Left lobe of liver (tissue), 2 donors: ENCODE measurements around the gene NDST3. TPM values are rescaled to one million over a fixed set of nuclear protein-coding genes. Genes with fewer than 3 reads are reported as not detected.
"Not testable (repeated sequence)": the region's sequence is repeated elsewhere in the genome, so short reads cannot be mapped to it uniquely, and the experiment has no call there.

ENCODE experiments used
- ATAC-seq: fragments of 200-7000 bp; cut with Tn5 transposase; one replicate; pipeline ENCODE4 v1.9.1; 2020; ENCODE audit warnings: mild to moderate bottlenecking, moderate library complexity
- DNase-seq: peaks from one replicate; pipeline ENCODE4 v3.0.0-alpha.2; 2020; ENCODE audit warnings: low spot score
- total RNA-seq: library from RNA; stranded (reverse); gene quantifications from one replicate; pipeline ENCODE4 v1.2.1, GENCODE V29; 2021
- donor health status: DM: no; HTN: no; CAD: no; lungs with moderate emphysema.
- donor health status: DM: no; HTN: yes; CAD: no.

The NDST3 gene
- total RNA-seq, 1 donor from 2014 or later, result 0.48 TPM

DNA sequence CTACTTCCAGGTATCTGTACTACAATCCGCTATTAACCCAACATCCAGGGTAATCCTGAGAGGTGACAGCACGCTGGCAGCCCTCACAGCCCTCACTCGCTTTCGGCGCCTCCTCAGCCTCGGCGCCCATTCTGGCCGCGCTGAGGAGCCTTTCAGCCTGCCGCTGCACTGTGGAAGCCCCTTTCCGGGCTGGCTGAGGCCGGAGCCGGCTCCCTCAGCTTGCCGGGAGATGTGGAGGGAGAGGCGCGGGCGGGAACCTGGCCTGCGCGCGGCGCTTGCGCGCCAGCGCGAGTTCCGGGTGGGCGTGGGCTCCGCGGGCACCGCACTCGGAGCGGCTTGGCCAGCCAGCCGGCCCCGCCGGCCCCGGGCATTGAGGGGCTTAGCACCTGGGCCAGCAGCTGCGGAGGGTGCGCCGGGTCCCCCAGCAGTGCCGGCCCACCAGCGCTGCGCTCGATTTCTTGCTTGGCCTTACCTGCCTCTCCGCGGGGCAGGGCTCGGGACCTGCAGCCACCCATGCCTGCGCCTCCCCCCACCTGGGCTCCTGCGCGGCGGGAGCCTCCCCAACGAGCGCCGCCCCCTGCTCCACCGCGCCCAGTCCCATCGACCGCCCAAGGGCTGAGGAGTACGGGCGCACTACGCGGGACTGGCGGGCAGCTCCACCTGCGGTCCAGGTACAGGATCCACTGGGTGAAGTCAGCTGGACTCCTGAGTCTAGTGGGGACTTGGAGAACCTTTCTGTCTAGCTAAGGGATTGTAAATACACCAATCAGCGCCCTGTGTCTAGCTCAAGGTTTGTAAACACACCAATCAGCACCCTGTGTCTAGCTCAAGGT is 231.2 kb downstream of the NDST3 start:
- DNase-seq (peak; percentile 62), ATAC-seq (peak; percentile 94)

DNA sequence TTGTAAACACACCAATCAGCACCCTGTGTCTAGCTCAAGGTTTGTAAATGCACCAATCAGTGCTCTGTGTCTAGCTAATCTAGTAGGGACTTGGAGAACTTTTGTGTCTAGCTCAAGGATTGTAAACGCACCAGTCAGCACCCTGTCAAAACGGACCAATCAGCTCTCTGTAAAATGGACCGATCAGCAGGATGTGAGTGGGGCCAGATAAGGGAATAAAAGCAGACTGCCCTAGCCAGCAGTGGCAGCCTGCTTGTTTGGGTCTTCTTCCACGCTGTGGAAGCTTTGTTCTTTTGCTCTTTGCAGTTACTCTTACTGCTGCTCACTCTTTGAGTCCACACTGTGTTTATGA is 231.8 kb downstream of the NDST3 start:
- ATAC-seq, DNase-seq: not testable (repeated sequence)

DNA sequence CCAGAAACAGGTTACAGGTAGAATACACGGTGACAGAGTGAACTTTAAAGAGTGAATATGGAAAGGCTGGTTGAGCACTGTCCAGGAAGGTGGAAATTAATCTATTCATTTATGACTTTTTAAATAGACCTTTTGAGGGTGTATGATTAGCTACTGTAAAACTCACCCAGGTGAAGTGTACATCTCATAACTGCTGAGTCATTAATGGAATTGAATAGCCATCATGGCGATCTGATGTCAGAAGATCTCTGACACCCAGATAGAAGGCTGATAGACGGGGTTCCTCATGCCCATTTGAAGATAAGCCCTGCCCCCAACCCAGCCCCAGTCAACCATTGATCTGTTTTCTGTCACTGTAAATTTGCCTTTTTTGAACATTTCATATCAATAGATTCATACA is 234.5 kb downstream of the NDST3 start:
- no peak for DNase-seq
- no peak for ATAC-seq

DNA sequence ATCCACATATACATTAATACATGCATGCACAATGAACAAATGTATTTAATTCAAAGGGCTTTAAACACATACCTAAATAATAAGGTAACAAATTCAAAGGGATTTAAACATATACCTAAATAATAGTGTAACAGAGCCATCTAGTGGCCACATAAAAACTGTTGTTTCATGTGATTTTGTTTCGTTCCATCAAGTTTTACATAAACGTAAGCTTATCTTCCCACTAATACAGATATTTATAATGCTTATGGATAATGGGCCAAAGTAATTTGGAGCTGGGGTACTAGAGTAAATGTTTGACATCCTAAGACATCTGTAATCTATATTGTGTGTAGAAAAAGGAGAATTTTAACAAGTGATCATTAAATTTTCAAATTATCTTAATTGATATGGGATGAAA is 236.2 kb downstream of the NDST3 start:
- peak; percentile 61 for ATAC-seq

DNA sequence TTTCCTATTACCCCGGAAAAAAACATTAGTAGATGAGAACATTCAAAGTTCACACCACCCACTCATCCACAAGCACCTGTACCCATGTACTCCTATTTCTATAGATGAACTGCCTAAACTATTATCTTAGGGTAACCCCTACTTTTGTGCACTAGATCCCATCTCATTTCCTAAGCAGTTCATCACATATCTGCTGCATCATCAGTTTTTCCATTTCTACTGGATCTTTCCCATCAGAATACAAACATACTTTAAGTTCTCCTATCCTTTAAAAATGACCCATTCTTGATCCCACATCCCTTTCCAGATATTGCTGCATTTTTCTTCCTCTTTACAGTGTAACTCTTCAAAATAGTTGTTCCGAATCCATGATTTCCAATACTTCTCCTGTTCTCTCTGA is 237.5 kb downstream of the NDST3 start:
- DNase-seq (no peak), ATAC-seq (no peak)

More for the DNA sequence above, 236.2 kb downstream of the NDST3 start:
- DNase-seq, result no peak

DNA sequence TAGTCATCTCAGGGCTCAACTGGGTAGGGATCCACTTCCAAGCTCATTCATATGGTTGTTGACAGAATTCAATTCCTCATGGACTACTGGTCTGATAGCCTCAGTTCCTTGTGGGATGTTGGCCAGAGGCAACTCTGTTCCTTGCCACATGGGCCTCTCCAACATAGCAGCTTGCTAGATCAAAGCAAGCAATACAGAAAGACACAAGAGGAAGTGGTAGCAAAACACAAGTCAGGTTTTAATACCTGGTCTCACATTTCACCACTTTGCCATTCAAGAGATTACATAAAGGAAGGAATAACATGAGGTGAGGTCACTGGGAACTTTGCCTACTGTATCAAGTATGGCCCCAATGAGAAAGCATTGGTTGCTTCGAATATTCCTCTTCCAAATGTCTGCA is 239.4 kb downstream of the NDST3 start:
- ATAC-seq (no peak), DNase-seq (no peak)

DNA sequence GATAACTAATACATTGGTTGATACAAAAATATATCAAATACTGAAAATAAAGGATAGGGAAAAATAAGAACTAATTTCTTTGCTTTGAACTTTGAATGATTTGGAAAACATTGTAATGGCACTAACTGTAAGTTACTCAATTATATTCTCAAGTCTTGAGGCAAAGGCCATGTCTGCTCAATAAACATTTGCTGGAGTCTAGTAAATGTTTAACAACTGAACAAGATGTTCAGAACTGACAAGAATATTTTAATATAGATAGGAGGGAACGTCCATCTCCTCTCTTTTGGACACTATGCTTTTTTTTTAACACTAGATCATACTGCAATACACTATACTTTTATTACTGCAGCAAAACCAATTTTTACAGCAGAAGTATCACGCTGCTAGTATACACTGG is 242.3 kb downstream of the NDST3 start:
- DNase-seq (no peak), ATAC-seq (peak; percentile 34)

DNA sequence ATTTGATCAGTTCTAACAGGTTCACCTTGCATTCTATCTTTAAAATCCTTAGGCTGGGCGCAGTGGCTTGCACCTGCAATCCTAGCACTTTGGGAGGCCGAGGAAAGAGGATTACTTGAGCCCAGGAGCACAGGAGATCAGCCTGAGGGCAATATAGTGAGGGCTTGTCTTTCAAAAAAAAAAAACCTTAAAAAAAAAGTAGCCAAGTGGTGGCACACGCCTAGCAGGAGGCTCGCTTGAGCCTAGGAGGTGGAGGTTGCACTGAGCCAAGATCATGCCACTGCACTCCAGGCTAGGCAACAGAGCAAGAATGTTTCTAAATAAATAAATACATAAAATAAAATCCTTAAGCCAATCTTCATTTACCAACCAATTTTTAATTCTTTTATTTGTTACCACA is 243.0 kb downstream of the NDST3 start:
- ATAC-seq (peak; percentile 21), DNase-seq (no peak)

DNA sequence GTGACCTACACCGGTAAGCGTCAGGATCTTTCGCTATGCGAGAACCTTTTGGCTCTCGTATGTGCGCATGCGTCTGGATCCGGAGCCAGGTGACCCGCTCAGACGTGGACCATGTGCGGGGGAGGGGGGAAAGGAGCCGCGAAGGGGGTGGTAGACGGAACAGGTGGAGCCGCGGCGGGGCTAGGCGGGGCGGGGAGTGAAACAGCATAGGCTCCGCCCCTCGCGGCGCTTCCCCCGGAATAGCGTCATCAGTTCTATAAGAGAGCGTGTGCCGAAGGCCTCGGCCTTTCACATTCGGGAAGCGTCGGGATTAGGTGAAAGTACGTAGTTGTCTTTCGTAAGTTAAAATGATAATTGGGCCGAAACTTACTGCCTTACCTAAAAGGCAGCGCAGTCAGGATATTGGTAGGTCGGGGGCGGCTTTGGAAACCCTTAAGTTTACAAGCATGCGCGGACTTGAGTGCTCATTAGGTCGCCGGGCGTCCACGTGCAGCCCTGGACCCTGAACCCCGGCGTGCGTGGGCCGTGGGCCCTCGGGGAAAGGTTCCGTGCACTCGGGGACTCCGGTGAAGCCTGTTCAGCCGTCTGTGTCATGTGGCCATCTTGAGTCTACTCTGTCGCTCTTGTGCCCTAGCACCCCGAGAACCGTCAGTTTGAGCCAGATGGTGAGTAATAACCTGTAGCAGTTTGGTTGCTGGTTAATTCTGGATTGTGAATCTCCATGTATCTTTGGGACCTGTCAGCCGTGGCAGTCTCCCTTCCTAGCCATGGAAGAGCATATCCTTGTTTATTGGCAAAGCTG is 244.4 kb downstream of the NDST3 start:
- ATAC-seq (peak; percentile 89), DNase-seq (peak; percentile 98)

DNA sequence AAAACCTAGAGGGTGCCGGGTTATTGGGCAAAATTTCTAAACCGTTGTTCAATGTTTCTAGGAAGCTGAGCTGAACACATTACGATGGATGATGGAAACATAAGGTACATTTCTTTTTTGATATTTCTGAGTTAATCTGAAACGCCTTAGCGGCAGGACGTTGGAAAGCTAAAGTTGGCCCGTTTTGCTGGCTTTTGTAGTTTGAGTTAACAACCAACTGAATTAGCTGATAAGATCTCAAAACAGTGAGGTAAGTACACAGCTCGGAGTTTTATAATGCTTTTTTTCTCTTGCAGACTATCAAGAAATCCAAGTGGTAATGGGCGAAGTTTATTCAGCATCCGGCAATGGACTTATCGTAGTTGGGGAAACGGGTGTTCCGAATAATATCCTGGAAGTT is 245.0 kb downstream of the NDST3 start:
- ATAC-seq (no peak), DNase-seq (no peak)

DNA sequence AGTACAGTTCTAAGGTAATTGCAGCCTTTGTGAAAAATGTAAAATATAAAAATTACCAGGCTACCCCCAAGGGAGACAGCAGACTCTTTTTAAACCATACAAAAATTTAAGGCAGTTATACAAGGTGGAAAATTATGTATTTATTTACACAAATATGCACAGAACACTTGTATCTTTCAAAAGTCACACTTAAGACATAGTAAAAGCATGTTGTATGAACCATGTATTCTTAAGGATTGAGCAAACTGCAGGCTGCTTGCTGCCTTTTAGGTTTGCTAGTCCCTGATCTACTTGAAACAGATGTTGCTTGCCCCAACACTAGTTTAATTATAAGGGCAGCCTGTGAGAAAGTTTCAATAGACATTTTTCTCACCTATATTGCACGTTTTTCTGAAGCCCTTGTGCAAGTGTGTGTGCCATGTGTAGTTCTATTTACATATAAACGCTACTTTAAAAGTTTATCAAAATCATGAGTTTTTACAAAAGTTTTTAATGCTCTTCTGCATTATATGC is 245.7 kb downstream of the NDST3 start:
- no peak for ATAC-seq
- DNase-seq, result no peak

DNA sequence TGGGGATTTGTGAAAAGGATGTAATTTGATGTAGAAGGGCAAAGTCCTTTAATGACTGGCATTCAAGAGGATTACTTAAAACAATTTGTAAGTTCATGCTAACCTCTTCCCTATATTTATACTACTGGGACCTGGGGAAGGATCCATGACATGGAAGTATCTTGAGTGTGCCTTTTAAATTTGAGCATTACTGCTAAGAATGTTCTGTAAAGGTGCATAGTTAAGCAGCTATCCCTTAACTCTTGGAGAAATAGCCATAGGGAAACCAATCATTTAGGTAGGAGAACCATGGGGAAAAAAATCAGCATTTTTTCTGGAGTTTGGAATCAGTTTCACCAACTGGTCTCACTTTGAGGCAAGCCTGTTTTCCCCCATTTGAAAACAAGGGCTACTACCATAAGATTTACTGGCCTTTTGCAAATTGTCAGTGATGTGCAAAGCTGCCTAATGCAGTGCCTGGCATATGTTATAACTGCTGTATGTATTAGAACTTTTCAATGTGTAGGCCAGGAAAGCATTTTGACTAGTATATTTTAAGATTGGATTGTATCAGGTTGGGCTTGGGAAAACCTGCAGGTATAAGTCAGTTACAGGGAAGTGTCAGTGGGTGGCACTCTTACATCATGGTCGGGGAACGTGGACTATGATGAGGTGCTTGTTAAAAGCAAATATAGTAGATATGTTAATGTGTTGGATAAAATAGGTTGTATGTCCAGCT is 246.4 kb downstream of the NDST3 start:
- DNase-seq, result peak; percentile 55

DNA sequence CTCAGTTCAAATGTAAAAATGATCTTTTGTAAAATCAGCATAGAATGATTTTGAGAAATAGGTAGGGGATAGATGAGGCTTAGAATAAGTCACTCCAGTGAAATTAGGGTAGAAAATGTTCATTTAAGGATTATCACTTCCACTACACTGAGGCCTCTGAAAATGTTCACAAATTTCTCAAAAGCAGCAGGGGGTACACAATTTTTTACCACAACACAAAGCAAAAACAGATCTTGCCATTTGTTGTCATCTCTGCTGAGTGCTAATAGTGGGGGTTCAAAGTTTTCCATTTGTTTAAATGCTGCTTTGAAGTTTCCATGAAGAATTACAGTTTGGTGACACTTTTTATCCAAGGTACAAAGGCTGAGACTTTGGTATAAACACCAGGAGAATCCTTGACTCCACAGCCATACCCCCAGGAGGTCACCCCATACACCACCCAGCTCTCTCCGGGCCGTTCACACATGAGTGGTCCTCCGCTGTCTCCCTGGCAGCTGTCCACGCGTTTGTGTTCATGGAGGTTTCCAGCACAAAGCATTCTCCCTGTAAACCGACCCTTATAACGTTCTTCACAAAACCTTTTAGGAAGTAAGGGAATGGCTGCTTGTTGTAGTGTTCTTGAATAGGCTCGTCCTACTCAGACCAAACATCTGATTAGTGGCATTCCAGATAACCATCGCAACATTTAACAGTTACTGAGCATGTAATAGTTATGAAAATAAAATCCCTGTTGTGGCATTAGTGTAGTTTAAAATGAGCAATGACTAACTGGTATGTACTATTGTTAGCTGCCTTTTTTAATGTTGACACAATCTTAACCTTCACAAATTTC is 247.5 kb downstream of the NDST3 start:
- no peak for ATAC-seq
- no peak for DNase-seq

More for the DNA sequence above, 246.4 kb downstream of the NDST3 start:
- ATAC-seq, result peak; percentile 41

DNA sequence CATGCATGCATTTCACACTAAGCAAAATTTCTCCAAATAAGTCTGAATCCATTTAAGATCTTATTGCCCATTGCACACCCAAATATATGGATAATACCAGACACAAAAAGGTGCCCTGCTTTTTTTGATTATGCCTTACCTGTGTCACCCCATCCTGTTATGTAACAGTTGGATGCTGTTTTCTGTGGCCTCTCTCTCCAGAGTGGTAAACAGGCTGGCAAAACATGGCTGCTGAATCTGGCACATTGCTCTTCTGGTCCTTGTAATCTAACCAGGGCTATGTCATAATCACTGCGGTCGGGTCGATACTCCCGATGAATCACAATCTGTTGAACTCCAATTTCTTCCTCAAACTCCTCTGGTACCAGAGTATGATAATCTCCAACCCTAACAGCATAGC is 248.4 kb downstream of the NDST3 start:
- ATAC-seq, result peak; percentile 58
- DNase-seq, result peak; percentile 84

DNA sequence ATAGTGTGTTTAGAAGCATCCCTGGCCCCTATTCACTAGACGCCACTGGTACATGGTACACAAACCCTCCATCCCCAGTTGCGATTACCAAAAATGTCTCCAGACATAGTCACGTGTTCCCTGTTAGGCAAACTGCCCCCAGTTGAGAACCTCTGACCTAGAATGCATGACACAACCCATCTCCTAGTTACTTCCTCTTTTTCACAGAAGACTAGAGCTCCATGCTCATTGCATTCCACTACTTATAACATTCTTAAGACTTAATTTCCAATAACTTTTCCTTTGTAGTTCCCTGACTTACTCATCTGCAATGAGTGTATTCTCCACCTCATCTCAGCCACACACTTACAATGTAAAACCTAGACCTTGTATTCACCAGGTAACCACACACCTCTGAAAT is 249.9 kb downstream of the NDST3 start:
- DNase-seq (no peak), ATAC-seq (no peak)

DNA sequence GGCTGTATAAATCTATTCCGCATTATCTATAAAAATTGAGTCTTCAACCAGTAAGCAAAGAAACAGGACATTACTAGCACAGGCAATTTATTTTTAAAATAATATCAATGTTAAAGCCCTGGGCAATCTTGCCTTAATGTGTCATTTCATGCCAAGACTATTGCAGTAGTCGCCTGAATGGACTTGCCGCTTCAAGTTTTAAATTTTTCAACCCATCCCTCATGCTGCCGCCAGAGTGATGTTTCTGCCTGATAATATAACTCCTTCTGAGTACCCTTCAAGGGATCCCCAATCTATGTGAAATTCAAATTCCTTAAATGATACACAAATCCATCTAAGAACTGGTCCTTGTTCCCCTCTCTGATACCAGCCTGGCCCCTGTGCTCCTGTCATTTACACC is 251.6 kb downstream of the NDST3 start:
- no peak for ATAC-seq

DNA sequence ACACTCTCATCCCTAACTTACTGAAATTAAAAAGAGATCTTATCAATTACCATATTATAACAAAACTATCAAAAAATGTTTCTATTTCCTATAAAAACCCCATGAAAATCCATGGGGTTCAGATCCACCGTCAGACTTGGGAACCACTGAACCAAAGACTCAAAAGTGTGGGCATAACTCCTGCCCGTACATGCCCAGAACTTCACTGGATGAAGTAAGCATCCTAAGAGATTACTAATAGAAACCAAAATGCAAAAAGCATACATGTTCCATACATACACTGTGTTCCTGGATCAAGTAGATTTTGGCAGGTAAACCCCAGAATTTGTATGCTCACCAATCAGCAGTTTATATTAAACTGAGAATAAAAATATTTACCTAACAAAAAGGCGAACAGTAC is 252.4 kb downstream of the NDST3 start:
- no peak for ATAC-seq
- DNase-seq, result no peak

More for the DNA sequence above, 251.6 kb downstream of the NDST3 start:
- DNase-seq, result no peak

DNA sequence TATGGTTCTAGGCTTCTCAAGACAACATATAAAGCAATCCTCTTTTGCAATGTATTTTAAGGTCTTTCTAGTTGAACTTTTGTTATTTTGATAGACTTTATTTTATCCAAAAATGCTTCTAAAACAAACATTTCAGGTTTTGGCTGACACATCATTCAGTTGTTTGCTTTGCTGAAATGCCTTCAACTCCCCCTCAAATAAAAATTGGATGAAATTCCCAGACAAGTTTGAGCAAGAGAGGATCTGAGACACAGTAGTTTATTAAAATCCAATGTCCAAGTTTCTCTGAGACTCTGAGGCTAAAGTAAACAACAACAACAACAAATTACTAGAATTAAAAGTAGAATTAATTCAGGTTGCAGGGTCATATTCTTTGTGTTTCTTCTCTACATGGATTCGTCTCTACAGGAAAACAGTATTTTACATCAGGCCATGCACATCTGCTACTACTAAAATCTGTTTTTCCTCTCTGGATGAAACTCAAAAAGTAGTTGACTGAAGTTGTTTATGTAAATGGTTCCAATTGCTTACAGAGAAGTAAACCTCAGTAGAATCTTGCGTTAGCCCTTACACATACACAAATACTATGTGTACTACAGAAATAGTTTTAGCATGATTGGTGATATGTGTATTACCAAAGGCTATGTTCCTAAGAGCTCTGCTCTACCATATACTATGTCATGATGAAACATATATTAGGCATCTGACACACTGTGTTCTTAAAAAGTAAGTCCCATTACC is 253.6 kb downstream of the NDST3 start:
- no peak for DNase-seq
- ATAC-seq, result peak; percentile 46

DNA sequence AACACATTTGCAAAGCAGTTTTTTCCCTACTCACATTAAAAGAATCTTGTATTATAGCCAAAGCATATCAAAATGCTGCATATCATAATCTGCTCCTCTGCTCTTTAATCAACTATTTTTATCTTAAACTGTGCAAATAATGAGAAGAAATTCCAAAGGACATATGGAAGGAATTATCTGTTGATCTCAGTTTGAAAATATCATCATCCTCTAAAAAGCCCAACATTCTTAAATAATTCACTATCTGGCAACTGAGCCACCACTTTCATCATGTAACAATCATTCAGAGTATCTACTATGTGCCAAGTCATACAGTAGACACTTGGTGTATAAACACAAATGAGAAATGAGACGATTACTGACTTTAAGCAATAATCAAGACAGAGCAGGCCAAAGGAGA is 255.5 kb downstream of the NDST3 start:
- DNase-seq, result no peak
- no peak for ATAC-seq

DNA sequence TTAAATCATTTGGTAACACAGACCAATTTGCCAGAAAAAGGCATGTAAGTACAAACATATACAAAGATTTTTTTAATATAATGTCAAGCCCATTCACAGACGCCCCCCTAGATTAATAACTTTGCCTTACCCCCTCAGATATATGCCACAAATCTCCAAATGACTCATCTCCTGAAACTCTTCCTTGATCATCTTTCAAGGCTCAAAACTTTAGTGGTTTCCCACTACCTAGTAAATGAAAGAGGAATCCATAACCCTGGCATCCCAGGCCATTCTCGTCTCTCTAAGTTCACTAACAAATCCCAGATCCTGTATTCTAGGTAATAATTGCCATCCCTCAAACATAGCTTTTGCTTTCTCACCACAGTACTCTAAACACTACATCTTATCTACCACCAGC is 256.7 kb downstream of the NDST3 start:
- DNase-seq (no peak), ATAC-seq (no peak)
